Measurements from ENCODE around the gene ATP5PO. TPM values are rescaled to one million over a fixed set of nuclear protein-coding genes. Genes with fewer than 3 reads are reported as not detected.

Gene ATP5PO
- total and polyA plus RNA-seq, 3 experiments from 2014 or later: 183 to 316 (median 194) TPM

- no peak for DNase-seq
- Mint-ChIP-seq H3K36me3 (peaks cover 0 to 16% (median 10%) of the 10 kb centered on the region in 3 donors), H3K4me1 (peaks cover 8 to 14% (median 14%) of the 10 kb centered on the region in 3 donors), H3K27ac (no peak overlapping the region), H3K4me3 (no peak overlapping the region), H3K27me3 (peaks cover 1 to 25% of the 10 kb centered on the region in 2 donors), H3K9me3 (no peaks in the 10 kb centered on the region)
- Histone ChIP-seq H3K4me1 (ENCODE audit: insufficient read depth, low read length) (peaks cover 12% of the 10 kb centered on the region), H3K9me3 (ENCODE audit: low read length) (no peaks in the 10 kb centered on the region), H3K36me3 (ENCODE audit: insufficient read depth, low read length) (no peaks in the 10 kb centered on the region), H3K4me3 (ENCODE audit: low read length) (no peak overlapping the region), H3K27ac (ENCODE audit: low read depth, low read length) (no peak overlapping the region), H3K27me3 (ENCODE audit: insufficient read depth, low read length, poor library complexity, severe bottlenecking) (no peaks in the 10 kb centered on the region)
- CTCF ChIA-PET: no interaction called here
- POLR2A ChIA-PET: no interaction called here
Measured at GRCh38 chr21:33897098-33897497, 18.5 kb downstream of the ATP5PO start.

- Mint-ChIP-seq H3K27ac (no peak overlapping the region), H3K4me1 (peaks cover 8 to 14% (median 14%) of the 10 kb centered on the region in 3 donors), H3K4me3 (no peak overlapping the region), H3K9me3 (no peaks in the 10 kb centered on the region), H3K27me3 (peaks cover 1 to 25% of the 10 kb centered on the region in 2 donors), H3K36me3 (peaks cover 0 to 12% (median 8%) of the 10 kb centered on the region in 3 donors)
- H3K36me3 ChIP-seq (ENCODE audit: insufficient read depth, low read length): no peaks in the 10 kb centered on the region
- H3K9me3 ChIP-seq (ENCODE audit: low read length): no peaks in the 10 kb centered on the region
- no peaks in the 10 kb centered on the region for H3K27me3 ChIP-seq (ENCODE audit: insufficient read depth, low read length, poor library complexity, severe bottlenecking)
- peaks cover 12% of the 10 kb centered on the region for H3K4me1 ChIP-seq (ENCODE audit: insufficient read depth, low read length)
- POLR2A ChIA-PET: no interaction called here
- CTCF ChIA-PET: interaction anchor here (1.2 kb wide), 1 partner anchor 10 kb away, joined by 4 read pairs; no protein-coding TSS in a partner anchor
- no peak for DNase-seq
- no peak overlapping the region for H3K27ac ChIP-seq (ENCODE audit: low read depth, low read length)
- no peak overlapping the region for H3K4me3 ChIP-seq (ENCODE audit: low read length)
Measured at GRCh38 chr21:33896691-33897090, 18.9 kb downstream of the ATP5PO start.

GRCh38 chr21:33895356-33895755 lies 20.2 kb downstream of the ATP5PO start:
- no peak for DNase-seq
- H3K4me3 Mint-ChIP-seq: peak overlapping the region in 3 of 7 donors; percentile 45 to 76 (median 56)
- H3K27me3 Mint-ChIP-seq: peaks cover 1 to 25% of the 10 kb centered on the region in 2 donors
- Histone ChIP-seq H3K27me3 (ENCODE audit: insufficient read depth, low read length, poor library complexity, severe bottlenecking) (no peaks in the 10 kb centered on the region), H3K4me3 (ENCODE audit: low read length) (no peak overlapping the region), H3K4me1 (ENCODE audit: insufficient read depth, low read length) (peaks cover 12% of the 10 kb centered on the region), H3K9me3 (ENCODE audit: low read length) (no peaks in the 10 kb centered on the region), H3K27ac (ENCODE audit: low read depth, low read length) (no peak overlapping the region), H3K36me3 (ENCODE audit: insufficient read depth, low read length) (no peaks in the 10 kb centered on the region)
- H3K9me3 Mint-ChIP-seq: no peaks in the 10 kb centered on the region
- H3K27ac Mint-ChIP-seq: peak overlapping the region in 2 of 8 donors; percentile 59 to 63
- H3K36me3 Mint-ChIP-seq: peaks cover 0 to 6% (median 5%) of the 10 kb centered on the region in 3 donors
- CTCF ChIA-PET: interaction anchor here (1.2 kb wide), 2 partner anchors 11 to 452 kb away, joined by 4 read pairs; no protein-coding TSS in a partner anchor
- H3K4me1 Mint-ChIP-seq: peaks cover 8 to 14% (median 14%) of the 10 kb centered on the region in 3 donors
- POLR2A ChIA-PET: no interaction called here

GRCh38 chr21:33894736-33895288 lies 20.8 kb downstream of the ATP5PO start:
- ChIA-PET CTCF (interaction anchor here (1.2 kb wide), 1 partner anchor 453 kb away, joined by 4 read pairs; no protein-coding TSS in a partner anchor), POLR2A (no interaction called here)
- Mint-ChIP-seq H3K36me3 (peaks cover 0 to 5% (median 3%) of the 10 kb centered on the region in 3 donors), H3K27ac (peak overlapping the region in 4 of 8 donors; percentile 6 to 73 (median 54)), H3K4me3 (peak overlapping the region in 6 of 7 donors; percentile 16 to 76 (median 51)), H3K9me3 (no peaks in the 10 kb centered on the region), H3K4me1 (peaks cover 8 to 14% (median 14%) of the 10 kb centered on the region in 3 donors), H3K27me3 (peaks cover 1 to 25% of the 10 kb centered on the region in 2 donors)
- Histone ChIP-seq H3K9me3 (ENCODE audit: low read length) (no peaks in the 10 kb centered on the region), H3K27me3 (ENCODE audit: insufficient read depth, low read length, poor library complexity, severe bottlenecking) (no peaks in the 10 kb centered on the region), H3K4me3 (ENCODE audit: low read length) (peak overlapping the region; percentile 27), H3K27ac (ENCODE audit: low read depth, low read length) (no peak overlapping the region), H3K36me3 (ENCODE audit: insufficient read depth, low read length) (no peaks in the 10 kb centered on the region), H3K4me1 (ENCODE audit: insufficient read depth, low read length) (peaks cover 12% of the 10 kb centered on the region)
- DNase-seq: peak in 4 of 5 donors; percentile 13 to 72 (median 48)

- peak overlapping the region in 1 of 7 donors; percentile 33 for H3K4me3 Mint-ChIP-seq
- Histone ChIP-seq H3K4me3 (ENCODE audit: low read length) (no peak overlapping the region), H3K27ac (ENCODE audit: low read depth, low read length) (no peak overlapping the region), H3K36me3 (ENCODE audit: insufficient read depth, low read length) (no peaks in the 10 kb centered on the region), H3K27me3 (ENCODE audit: insufficient read depth, low read length, poor library complexity, severe bottlenecking) (no peaks in the 10 kb centered on the region), H3K4me1 (ENCODE audit: insufficient read depth, low read length) (peaks cover 12% of the 10 kb centered on the region), H3K9me3 (ENCODE audit: low read length) (no peaks in the 10 kb centered on the region)
- no peak for DNase-seq
- ChIA-PET CTCF (no interaction called here), POLR2A (no interaction called here)
- H3K9me3 Mint-ChIP-seq: no peaks in the 10 kb centered on the region
- no peaks in the 10 kb centered on the region for H3K36me3 Mint-ChIP-seq
- H3K27ac Mint-ChIP-seq: no peak overlapping the region
- peaks cover 1 to 25% of the 10 kb centered on the region in 2 donors for H3K27me3 Mint-ChIP-seq
- peaks cover 8 to 14% (median 14%) of the 10 kb centered on the region in 3 donors for H3K4me1 Mint-ChIP-seq
Measured at GRCh38 chr21:33893917-33894316, 21.7 kb downstream of the ATP5PO start.

- no peak overlapping the region for H3K4me3 Mint-ChIP-seq
- H3K36me3 Mint-ChIP-seq: no peaks in the 10 kb centered on the region
- no peaks in the 10 kb centered on the region for H3K9me3 Mint-ChIP-seq
- no peaks in the 10 kb centered on the region for H3K9me3 ChIP-seq (ENCODE audit: low read length)
- no peak overlapping the region for H3K27ac ChIP-seq (ENCODE audit: low read depth, low read length)
- H3K27me3 Mint-ChIP-seq: peaks cover 3 to 25% of the 10 kb centered on the region in 2 donors
- CTCF ChIA-PET: no interaction called here
- POLR2A ChIA-PET: no interaction called here
- peaks cover 12% of the 10 kb centered on the region for H3K4me1 ChIP-seq (ENCODE audit: insufficient read depth, low read length)
- no peak overlapping the region for H3K4me3 ChIP-seq (ENCODE audit: low read length)
- no peaks in the 10 kb centered on the region for H3K36me3 ChIP-seq (ENCODE audit: insufficient read depth, low read length)
- no peaks in the 10 kb centered on the region for H3K27me3 ChIP-seq (ENCODE audit: insufficient read depth, low read length, poor library complexity, severe bottlenecking)
- peaks cover 8 to 14% (median 14%) of the 10 kb centered on the region in 3 donors for H3K4me1 Mint-ChIP-seq
- no peak for DNase-seq
- H3K27ac Mint-ChIP-seq: no peak overlapping the region
Measured at GRCh38 chr21:33892853-33893252, 22.8 kb downstream of the ATP5PO start.

- Mint-ChIP-seq H3K9me3 (no peaks in the 10 kb centered on the region), H3K27me3 (peaks cover 2 to 22% of the 10 kb centered on the region in 2 donors), H3K36me3 (no peaks in the 10 kb centered on the region), H3K4me3 (no peak overlapping the region), H3K4me1 (peaks cover 7 to 10% (median 9%) of the 10 kb centered on the region in 3 donors), H3K27ac (no peak overlapping the region)
- ChIA-PET CTCF (no interaction called here), POLR2A (no interaction called here)
- Histone ChIP-seq H3K9me3 (ENCODE audit: low read length) (no peaks in the 10 kb centered on the region), H3K4me3 (ENCODE audit: low read length) (no peak overlapping the region), H3K36me3 (ENCODE audit: insufficient read depth, low read length) (no peaks in the 10 kb centered on the region), H3K27me3 (ENCODE audit: insufficient read depth, low read length, poor library complexity, severe bottlenecking) (no peaks in the 10 kb centered on the region), H3K4me1 (ENCODE audit: insufficient read depth, low read length) (peaks cover 12% of the 10 kb centered on the region), H3K27ac (ENCODE audit: low read depth, low read length) (no peak overlapping the region)
- DNase-seq: no peak
Measured at GRCh38 chr21:33890187-33890586, 25.4 kb downstream of the ATP5PO start.

GRCh38 chr21:33886321-33886720 lies 29.3 kb downstream of the ATP5PO start:
- no peak overlapping the region for H3K4me3 ChIP-seq (ENCODE audit: low read length)
- H3K27ac ChIP-seq (ENCODE audit: low read depth, low read length): no peak overlapping the region
- no peaks in the 10 kb centered on the region for H3K36me3 ChIP-seq (ENCODE audit: insufficient read depth, low read length)
- Mint-ChIP-seq H3K4me1 (no peaks in the 10 kb centered on the region), H3K27me3 (peaks cover 2 to 16% of the 10 kb centered on the region in 2 donors), H3K9me3 (no peaks in the 10 kb centered on the region), H3K4me3 (no peak overlapping the region), H3K36me3 (no peaks in the 10 kb centered on the region), H3K27ac (no peak overlapping the region)
- H3K4me1 ChIP-seq (ENCODE audit: insufficient read depth, low read length): no peaks in the 10 kb centered on the region
- ChIA-PET CTCF (no interaction called here), POLR2A (no interaction called here)
- H3K9me3 ChIP-seq (ENCODE audit: low read length): no peaks in the 10 kb centered on the region
- DNase-seq: no peak
- H3K27me3 ChIP-seq (ENCODE audit: insufficient read depth, low read length, poor library complexity, severe bottlenecking): no peaks in the 10 kb centered on the region
